HepG2 (cell line): ENCODE results near the gene SHPK. TPM values are rescaled to one million over a fixed set of nuclear protein-coding genes. Genes with fewer than 3 reads are reported as not detected.

Experiments used
- ATAC-seq: fragments of 200-7000 bp; cut with Tn5 transposase; 3 replicates; pipeline ENCODE4 v1.9.1; 2020; ENCODE audit warnings: mild to moderate bottlenecking, moderate library complexity
- BruUV-seq: library from RNA; stranded (reverse); fragments of 400-500 nt; replicated peaks from 2 replicates; lab custom pipeline; 2021; lab: Mats Ljungman, UMichigan
- CTCF ChIA-PET: fragments of 300-600 bp; formaldehyde crosslinking; extraction: SDS; loops from one replicate; lab custom pipeline; 2021; ENCODE audit warnings: low total read pairs, inconsistent platforms, low intra/inter-chr PET ratio; lab: Yijun Ruan, JAX
- POLR2A ChIA-PET: fragments of 350-600 bp; sonication (Branson Sonifier 250); formaldehyde crosslinking; loops from one replicate; lab custom pipeline; 2020; ENCODE audit warnings: antibody characterized with exemption, inconsistent platforms; lab: Yijun Ruan, JAX
- DNase-seq: peaks from one replicate; pipeline ENCODE4 v3.0.0-alpha.2; 2015; ENCODE audit warnings: low spot score
- FAIRE-seq: peaks from 3 replicates; lab custom pipeline; 2011; peaks lifted over from hg19 to GRCh38; lab: Jason Lieb, UNC
- H2AFZ ChIP-seq: one replicate; pipeline ENCODE4 v1.6.1; 2011; ENCODE audit warnings: low read length, inconsistent platforms
- H3K27ac ChIP-seq: fragments of 300-600 bp; 3 replicates; pipeline ENCODE4 v1.8.0; 2011; ENCODE audit warnings: mixed run types, mild to moderate bottlenecking, mixed read lengths, low read length, inconsistent platforms; ENCODE audit not compliant: insufficient read depth; ENCODE audit errors: extremely low read length
- H3K27me3 ChIP-seq, 2 experiments: fragments of 200-600 bp in 1 of 2; 2 replicates in 1 of 2; 3 replicates in 1 of 2; pipeline versions ENCODE4 v1.6.0 to v1.8.0; 2011; ENCODE audit warnings: low read length in 2 of 2, mild to moderate bottlenecking in 2 of 2, moderate library complexity in 2 of 2, inconsistent platforms in 1 of 2; ENCODE audit not compliant: insufficient read depth in 2 of 2, control insufficient read depth in 1 of 2
- H3K36me3 ChIP-seq, 2 experiments: fragments of 200-600 bp in 1 of 2; replicated peaks in 1 of 2; 2 replicates in 1 of 2; 3 replicates in 1 of 2; pipeline versions ENCODE4 v1.5.1 to v1.8.0; 2011; ENCODE audit warnings: low read length in 2 of 2, inconsistent platforms in 1 of 2; ENCODE audit not compliant: insufficient read depth in 2 of 2, control insufficient read depth in 1 of 2
- H3K4me1 ChIP-seq: 2 replicates; pipeline ENCODE4 v1.5.1; 2012; ENCODE audit warnings: low read length, inconsistent platforms; ENCODE audit not compliant: insufficient read depth
- H3K4me2 ChIP-seq: 2 replicates; pipeline ENCODE4 v1.6.0; 2011; ENCODE audit warnings: low read depth, low read length, inconsistent platforms
- H3K4me3 ChIP-seq, 3 experiments: fragments of 200-600 bp in 1 of 3; sonication (generic), shearing (Covaris generic) in 1 of 3; replicated peaks in 1 of 3; 2 replicates each; pipeline ENCODE4 v1.5.1; 2011 to 2016; ENCODE audit warnings: low read length in 3 of 3, inconsistent platforms in 2 of 3, low read depth in 2 of 3, mild to moderate bottlenecking in 2 of 3, control low read depth in 1 of 3, mixed read lengths in 1 of 3; ENCODE audit not compliant: insufficient read depth in 1 of 3
- H3K79me2 ChIP-seq: one replicate; pipeline ENCODE4 v1.6.1; 2011; ENCODE audit warnings: low read length, inconsistent platforms; ENCODE audit not compliant: insufficient read depth
- H3K9ac ChIP-seq: 2 replicates; pipeline ENCODE4 v1.6.0; 2011; ENCODE audit warnings: mild to moderate bottlenecking, low read depth, low read length, inconsistent platforms; ENCODE audit not compliant: insufficient read depth
- H3K9me3 ChIP-seq: 2 replicates; pipeline ENCODE4 v1.5.1; 2012; ENCODE audit warnings: mild to moderate bottlenecking, low read length
- H4K20me1 ChIP-seq: 2 replicates; pipeline ENCODE4 v1.6.0; 2011; ENCODE audit warnings: inconsistent platforms, mild to moderate bottlenecking, low read length, moderate library complexity; ENCODE audit not compliant: insufficient read depth
- CREB1 ChIP-seq, 2 experiments: fragments of 450-650 bp in 1 of 2; IDR thresholded peaks; 2 replicates each; pipeline ENCODE4 v1.6.1; 2016 to 2017; ENCODE audit warnings: control low read depth in 1 of 2, mild to moderate bottlenecking in 1 of 2, missing compliant biosample characterization in 1 of 2, missing genetic modification characterization in 1 of 2
- FOXM1 ChIP-seq: sonication (generic); formaldehyde crosslinking; IDR thresholded peaks from 2 replicates; pipeline ENCODE4 v1.5.0; 2020; ENCODE audit warnings: missing genetic modification reagents
- PHF5A ChIP-seq: IDR thresholded peaks from one replicate; pipeline ENCODE4 v1.6.1; 2018; ENCODE audit warnings: low read depth, missing genetic modification reagents; ENCODE audit not compliant: unreplicated experiment
- RAD51 ChIP-seq: fragments of 450-650 bp; IDR thresholded peaks from 2 replicates; pipeline ENCODE4 v1.6.1; 2016; ENCODE audit warnings: borderline replicate concordance
- ZNF224 ChIP-seq: sonication (generic); formaldehyde crosslinking; IDR thresholded peaks from 2 replicates; pipeline ENCODE4 v1.5.0; 2020; ENCODE audit warnings: mild to moderate bottlenecking, missing genetic modification reagents
- ZNF577 ChIP-seq: sonication (generic); formaldehyde crosslinking; IDR thresholded peaks from 2 replicates; pipeline ENCODE4 v1.4.0; 2020; ENCODE audit warnings: mild to moderate bottlenecking, low read depth, missing genetic modification reagents, borderline replicate concordance
- WGBS: methylation state at CpG from one replicate; pipeline ENCODE4 v1.1.6; 2017; ENCODE audit warnings: low lambda C conversion rate; 5-methylcytosine and 5-hydroxymethylcytosine counted together
- in situ Hi-C: cut with HindIII; loops from 2 replicates; pipeline ENCODE4 v1.10.0; 2017; ENCODE audit warnings: low pct_unique_long_range_greater_than_20kb; ENCODE audit not compliant: extremely low pct_ligation_motif_present
- intact Hi-C: fragments of 100-400 bp; cut with micrococcal nuclease; formaldehyde crosslinking; loops from one replicate; pipeline ENCODE4 v1.10.0; 2022; ENCODE audit not compliant: unreplicated experiment
- polyA plus RNA-seq, 8 experiments: library from polyadenylated mRNA; depleted of rRNA in 3 of 8; stranded (reverse) in 7 of 8; unstranded in 1 of 8; fragments of >200 nt; fragmentation: Illumina TruSeq in 4 of 8; extraction: Trizol in 4 of 8; gene quantifications; 2 replicates each; pipeline versions ENCODE4 v1.2.1 to v1.2.3, GENCODE V29; 2011 to 2016; ENCODE audit warnings: low read depth in 4 of 8, missing spikeins in 1 of 8, mixed read lengths in 1 of 8; ENCODE audit not compliant: insufficient read depth in 1 of 8
- total RNA-seq, 5 experiments: library from RNA; depleted of rRNA; stranded (reverse); fragments of >200 nt; fragmentation: Illumina TruSeq; extraction: Trizol; gene quantifications; 2 replicates each; pipeline ENCODE4 v1.2.3, GENCODE V29; 2016; ENCODE audit warnings: low read depth in 1 of 5
- TF ChIP-seq, protein P1 (sequence below), 2 experiments: fragments of 450-650 bp in 1 of 2; sonication (generic) in 1 of 2; formaldehyde crosslinking in 1 of 2; IDR thresholded peaks; 2 replicates each; pipeline versions ENCODE4 v1.6.1 to v1.8.0; 2016 to 2022; ENCODE audit warnings: antibody characterized with exemption in 1 of 2, mild to moderate bottlenecking in 1 of 2, missing genetic modification reagents in 1 of 2
- TF ChIP-seq, protein P2 (sequence below), 2 experiments: sonication (generic) in 1 of 2; formaldehyde crosslinking in 1 of 2; IDR thresholded peaks; 2 replicates each; pipeline versions ENCODE4 v1.6.1 to v1.9.0; 2014 to 2022; ENCODE audit warnings: antibody characterized with exemption in 1 of 2, borderline replicate concordance in 1 of 2, inconsistent platforms in 1 of 2, low read depth in 1 of 2, missing genetic modification reagents in 1 of 2

The SHPK gene
- total and polyA plus RNA-seq, 2 of the 13 experiments (the other 11 are each of a cell fraction or from before 2014, with no cell fraction given), result 16.2 to 30.9 TPM

DNA sequence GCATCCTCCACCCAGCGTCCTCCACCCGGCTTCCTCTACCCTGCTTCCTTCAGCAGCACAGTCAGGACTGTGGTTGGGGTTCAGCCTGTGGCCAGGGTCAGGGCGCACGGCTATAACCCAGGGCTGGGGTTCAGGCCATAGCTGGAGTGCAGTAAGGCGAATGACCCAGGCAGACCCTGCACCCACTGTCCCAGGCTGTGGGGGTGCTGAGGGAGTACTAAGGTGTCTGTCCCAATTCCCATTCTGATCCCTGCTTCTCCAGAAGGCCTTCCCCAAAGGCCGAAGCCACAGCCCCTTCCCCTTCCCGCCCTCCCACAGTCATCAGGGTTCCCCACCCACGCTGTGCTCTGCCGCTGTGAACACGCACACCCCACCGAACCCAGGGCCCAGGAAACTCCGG is 45.0 kb upstream of the SHPK start:
- ChIA-PET CTCF (no interaction called here), POLR2A (no interaction called here)
- Histone ChIP-seq H4K20me1 (no peaks in the 10 kb centered on the region), H3K9ac (no peak overlapping the region), H3K4me3 (no peak overlapping the region), H3K79me2 (no peaks in the 10 kb centered on the region), H3K27ac (no peak overlapping the region), H3K36me3 (no peaks in the 10 kb centered on the region), H3K4me2 (peak overlapping the region; percentile 29; the same call in 1 of the 2 replicates), H2AFZ (no peak overlapping the region), H3K9me3 (no peaks in the 10 kb centered on the region), H3K4me1 (peaks cover 14% of the 10 kb centered on the region), H3K27me3 (peaks cover 2 to 7% of the 10 kb centered on the region in 2 experiments; a peak in 4 of 5 replicates)
- WGBS, result 58% methylated on average over 11 of the region's 12 CpGs
- ATAC-seq (no peak), FAIRE-seq (no peak), DNase-seq (no peak)
- BruUV-seq, result no TSS peak
- intact Hi-C loops (loop anchor here (5.0 kb wide), 2 partner anchors 51 to 146 kb away; no protein-coding TSS in a partner anchor), in situ Hi-C loops (no loop called here)
- TF ChIP-seq CREB1 (IDR thresholded peaks at IDR 0.05), result no peak
- TF ChIP-seq CREB1 (CRISPR knock-in tag; IDR thresholded peaks at IDR 0.05), result no peak
- TF ChIP-seq, protein P1, sequence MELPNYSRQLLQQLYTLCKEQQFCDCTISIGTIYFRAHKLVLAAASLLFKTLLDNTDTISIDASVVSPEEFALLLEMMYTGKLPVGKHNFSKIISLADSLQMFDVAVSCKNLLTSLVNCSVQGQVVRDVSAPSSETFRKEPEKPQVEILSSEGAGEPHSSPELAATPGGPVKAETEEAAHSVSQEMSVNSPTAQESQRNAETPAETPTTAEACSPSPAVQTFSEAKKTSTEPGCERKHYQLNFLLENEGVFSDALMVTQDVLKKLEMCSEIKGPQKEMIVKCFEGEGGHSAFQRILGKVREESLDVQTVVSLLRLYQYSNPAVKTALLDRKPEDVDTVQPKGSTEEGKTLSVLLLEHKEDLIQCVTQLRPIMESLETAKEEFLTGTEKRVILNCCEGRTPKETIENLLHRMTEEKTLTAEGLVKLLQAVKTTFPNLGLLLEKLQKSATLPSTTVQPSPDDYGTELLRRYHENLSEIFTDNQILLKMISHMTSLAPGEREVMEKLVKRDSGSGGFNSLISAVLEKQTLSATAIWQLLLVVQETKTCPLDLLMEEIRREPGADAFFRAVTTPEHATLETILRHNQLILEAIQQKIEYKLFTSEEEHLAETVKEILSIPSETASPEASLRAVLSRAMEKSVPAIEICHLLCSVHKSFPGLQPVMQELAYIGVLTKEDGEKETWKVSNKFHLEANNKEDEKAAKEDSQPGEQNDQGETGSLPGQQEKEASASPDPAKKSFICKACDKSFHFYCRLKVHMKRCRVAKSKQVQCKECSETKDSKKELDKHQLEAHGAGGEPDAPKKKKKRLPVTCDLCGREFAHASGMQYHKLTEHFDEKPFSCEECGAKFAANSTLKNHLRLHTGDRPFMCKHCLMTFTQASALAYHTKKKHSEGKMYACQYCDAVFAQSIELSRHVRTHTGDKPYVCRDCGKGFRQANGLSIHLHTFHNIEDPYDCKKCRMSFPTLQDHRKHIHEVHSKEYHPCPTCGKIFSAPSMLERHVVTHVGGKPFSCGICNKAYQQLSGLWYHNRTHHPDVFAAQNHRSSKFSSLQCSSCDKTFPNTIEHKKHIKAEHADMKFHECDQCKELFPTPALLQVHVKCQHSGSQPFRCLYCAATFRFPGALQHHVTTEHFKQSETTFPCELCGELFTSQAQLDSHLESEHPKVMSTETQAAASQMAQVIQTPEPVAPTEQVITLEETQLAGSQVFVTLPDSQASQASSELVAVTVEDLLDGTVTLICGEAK (IDR thresholded peaks at IDR 0.05), result no peak
- TF ChIP-seq, protein P1 (CRISPR knock-in tag; IDR thresholded peaks at IDR 0.05), result no peak
- TF ChIP-seq ZNF224 (CRISPR knock-in tag), result no peak
- no peak for TF ChIP-seq PHF5A (CRISPR knock-in tag)
- TF ChIP-seq RAD51, result no peak
- TF ChIP-seq, protein P2, sequence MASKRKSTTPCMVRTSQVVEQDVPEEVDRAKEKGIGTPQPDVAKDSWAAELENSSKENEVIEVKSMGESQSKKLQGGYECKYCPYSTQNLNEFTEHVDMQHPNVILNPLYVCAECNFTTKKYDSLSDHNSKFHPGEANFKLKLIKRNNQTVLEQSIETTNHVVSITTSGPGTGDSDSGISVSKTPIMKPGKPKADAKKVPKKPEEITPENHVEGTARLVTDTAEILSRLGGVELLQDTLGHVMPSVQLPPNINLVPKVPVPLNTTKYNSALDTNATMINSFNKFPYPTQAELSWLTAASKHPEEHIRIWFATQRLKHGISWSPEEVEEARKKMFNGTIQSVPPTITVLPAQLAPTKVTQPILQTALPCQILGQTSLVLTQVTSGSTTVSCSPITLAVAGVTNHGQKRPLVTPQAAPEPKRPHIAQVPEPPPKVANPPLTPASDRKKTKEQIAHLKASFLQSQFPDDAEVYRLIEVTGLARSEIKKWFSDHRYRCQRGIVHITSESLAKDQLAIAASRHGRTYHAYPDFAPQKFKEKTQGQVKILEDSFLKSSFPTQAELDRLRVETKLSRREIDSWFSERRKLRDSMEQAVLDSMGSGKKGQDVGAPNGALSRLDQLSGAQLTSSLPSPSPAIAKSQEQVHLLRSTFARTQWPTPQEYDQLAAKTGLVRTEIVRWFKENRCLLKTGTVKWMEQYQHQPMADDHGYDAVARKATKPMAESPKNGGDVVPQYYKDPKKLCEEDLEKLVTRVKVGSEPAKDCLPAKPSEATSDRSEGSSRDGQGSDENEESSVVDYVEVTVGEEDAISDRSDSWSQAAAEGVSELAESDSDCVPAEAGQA (IDR thresholded peaks at IDR 0.05; ENCODE audit: low read depth), result no peak
- TF ChIP-seq, protein P2 (CRISPR knock-in tag; IDR thresholded peaks at IDR 0.05; ENCODE audit: borderline replicate concordance), result no peak
- TF ChIP-seq FOXM1, result no peak
- TF ChIP-seq ZNF577 (CRISPR knock-in tag), result no peak
